ENCODE results near the gene DOCK1. TPM values are rescaled to one million over a fixed set of nuclear protein-coding genes. Genes with fewer than 3 reads are reported as not detected.

The DOCK1 gene
- total RNA-seq, 3 donors from 2014 or later: 50.4 to 101 (median 69.2) TPM

GRCh38 chr10:127036987-127037386, 131.8 kb downstream of the DOCK1 start:
- Histone ChIP-seq H3K27ac (no peak overlapping the region), H3K4me3 (no peak overlapping the region), H3K27me3 (no peaks in the 10 kb centered on the region), H3K9me3 (no peaks in the 10 kb centered on the region), H3K4me1 (no peaks in the 10 kb centered on the region), H3K36me3 (no peaks in the 10 kb centered on the region)
- intact Hi-C loops (cut with DNase I; ENCODE audit: low total_unique reads): no loop called here
- TF ChIP-seq POLR2A (IDR thresholded peaks at IDR 0.05) (no peak), POLR2AphosphoS5 (IDR thresholded peaks at IDR 0.05) (no peak)
- TF ChIP-seq, protein P1, sequence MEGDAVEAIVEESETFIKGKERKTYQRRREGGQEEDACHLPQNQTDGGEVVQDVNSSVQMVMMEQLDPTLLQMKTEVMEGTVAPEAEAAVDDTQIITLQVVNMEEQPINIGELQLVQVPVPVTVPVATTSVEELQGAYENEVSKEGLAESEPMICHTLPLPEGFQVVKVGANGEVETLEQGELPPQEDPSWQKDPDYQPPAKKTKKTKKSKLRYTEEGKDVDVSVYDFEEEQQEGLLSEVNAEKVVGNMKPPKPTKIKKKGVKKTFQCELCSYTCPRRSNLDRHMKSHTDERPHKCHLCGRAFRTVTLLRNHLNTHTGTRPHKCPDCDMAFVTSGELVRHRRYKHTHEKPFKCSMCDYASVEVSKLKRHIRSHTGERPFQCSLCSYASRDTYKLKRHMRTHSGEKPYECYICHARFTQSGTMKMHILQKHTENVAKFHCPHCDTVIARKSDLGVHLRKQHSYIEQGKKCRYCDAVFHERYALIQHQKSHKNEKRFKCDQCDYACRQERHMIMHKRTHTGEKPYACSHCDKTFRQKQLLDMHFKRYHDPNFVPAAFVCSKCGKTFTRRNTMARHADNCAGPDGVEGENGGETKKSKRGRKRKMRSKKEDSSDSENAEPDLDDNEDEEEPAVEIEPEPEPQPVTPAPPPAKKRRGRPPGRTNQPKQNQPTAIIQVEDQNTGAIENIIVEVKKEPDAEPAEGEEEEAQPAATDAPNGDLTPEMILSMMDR (IDR thresholded peaks at IDR 0.05): no peak
- no peak for DNase-seq (ENCODE audit: low spot score in 2 of 2)

- intact Hi-C loops (cut with DNase I; ENCODE audit: low total_unique reads): no loop called here
- Histone ChIP-seq H3K27ac (no peak overlapping the region), H3K27me3 (no peaks in the 10 kb centered on the region), H3K4me1 (no peaks in the 10 kb centered on the region), H3K4me3 (no peak overlapping the region), H3K36me3 (peaks cover 7% of the 10 kb centered on the region), H3K9me3 (no peaks in the 10 kb centered on the region)
- TF ChIP-seq POLR2A (IDR thresholded peaks at IDR 0.05): no peak
- TF ChIP-seq, protein P1 (IDR thresholded peaks at IDR 0.05): no peak
- TF ChIP-seq POLR2AphosphoS5 (IDR thresholded peaks at IDR 0.05): no peak
- no peak for DNase-seq (ENCODE audit: low spot score in 2 of 2)
Measured at GRCh38 chr10:127039435-127039834, 134.2 kb downstream of the DOCK1 start.

- Histone ChIP-seq H3K27ac (no peak overlapping the region), H3K27me3 (no peaks in the 10 kb centered on the region), H3K36me3 (peaks cover 7% of the 10 kb centered on the region), H3K4me1 (no peaks in the 10 kb centered on the region), H3K4me3 (no peak overlapping the region), H3K9me3 (no peaks in the 10 kb centered on the region)
- TF ChIP-seq POLR2A (IDR thresholded peaks at IDR 0.05): no peak
- no peak for TF ChIP-seq POLR2AphosphoS5 (IDR thresholded peaks at IDR 0.05)
- TF ChIP-seq, protein P1 (IDR thresholded peaks at IDR 0.05): no peak
- DNase-seq (ENCODE audit: low spot score in 2 of 2): no peak
- intact Hi-C loops (cut with DNase I; ENCODE audit: low total_unique reads): no loop called here
Measured at GRCh38 chr10:127040756-127041155, 135.5 kb downstream of the DOCK1 start.

DNA sequence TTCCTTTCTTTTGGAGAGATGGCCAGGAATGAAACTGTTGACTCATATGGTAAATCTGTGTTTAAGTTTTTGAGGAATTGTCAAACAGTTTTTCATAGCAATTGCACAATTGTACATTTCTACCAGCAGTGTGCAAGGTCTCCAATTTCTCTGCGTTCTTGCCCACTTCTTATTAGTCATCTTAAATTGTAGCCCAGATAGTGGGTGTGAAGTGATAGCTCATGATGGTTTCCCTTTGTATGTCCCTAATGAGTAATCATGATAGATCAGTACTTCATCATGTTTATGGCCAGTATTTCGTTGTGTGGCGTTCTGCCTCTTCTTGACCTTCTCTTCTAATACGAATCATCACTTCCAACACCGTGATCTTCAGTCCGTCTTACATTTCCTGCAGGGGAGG, 136.3 kb downstream of the DOCK1 start:
- no peak for TF ChIP-seq POLR2A (IDR thresholded peaks at IDR 0.05)
- TF ChIP-seq, protein P1 (IDR thresholded peaks at IDR 0.05): no peak
- TF ChIP-seq POLR2AphosphoS5 (IDR thresholded peaks at IDR 0.05): no peak
- Histone ChIP-seq H3K27me3 (no peaks in the 10 kb centered on the region), H3K4me1 (no peaks in the 10 kb centered on the region), H3K4me3 (no peak overlapping the region), H3K27ac (no peak overlapping the region), H3K36me3 (peaks cover 7% of the 10 kb centered on the region), H3K9me3 (no peaks in the 10 kb centered on the region)
- DNase-seq (ENCODE audit: low spot score in 2 of 2): no peak
- intact Hi-C loops (cut with DNase I; ENCODE audit: low total_unique reads): no loop called here

DNA sequence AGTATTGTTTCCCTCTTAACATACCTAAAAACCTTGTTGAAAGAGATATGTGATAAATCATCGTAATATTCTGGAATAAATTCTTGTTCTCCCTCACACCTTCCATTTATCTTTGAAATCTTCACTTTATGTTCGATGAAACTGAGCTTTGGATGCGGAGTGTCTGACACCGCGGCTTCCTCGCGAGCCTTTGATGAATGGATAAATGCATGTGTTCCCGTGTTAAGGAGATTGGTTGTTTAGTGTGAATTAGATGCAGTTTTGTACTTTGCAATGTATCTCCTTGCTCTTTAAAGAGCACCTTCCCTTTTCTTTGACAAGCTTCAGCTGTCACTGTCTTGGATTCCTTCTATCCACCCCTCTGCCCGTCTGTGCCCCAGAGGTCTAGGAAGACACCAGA, 138.1 kb downstream of the DOCK1 start:
- TF ChIP-seq POLR2AphosphoS5 (IDR thresholded peaks at IDR 0.05) (no peak), POLR2A (IDR thresholded peaks at IDR 0.05) (no peak)
- TF ChIP-seq, protein P1 (IDR thresholded peaks at IDR 0.05): no peak
- Histone ChIP-seq H3K27ac (peak overlapping the region in 1 of 2 donors; percentile 1), H3K9me3 (no peaks in the 10 kb centered on the region), H3K4me1 (no peaks in the 10 kb centered on the region), H3K36me3 (peaks cover 7% of the 10 kb centered on the region), H3K4me3 (no peak overlapping the region), H3K27me3 (no peaks in the 10 kb centered on the region)
- no peak for DNase-seq (ENCODE audit: low spot score in 2 of 2)
- intact Hi-C loops (cut with DNase I; ENCODE audit: low total_unique reads): no loop called here

Measured in breast epithelium (tissue), 4 donors.